Stimulated activated CD4-positive, alpha-beta T cell treated with anti-CD3 and anti-CD28 coated beads, Interleukin-4, amount 100 ng/mL, for 24 hours (primary cell): ENCODE measurements around the gene DYRK1A.

ENCODE experiments used
- DNase-seq: peaks from one replicate; pipeline ENCODE4 v3.0.0-alpha.2; 2020

Gene DYRK1A

DNA sequence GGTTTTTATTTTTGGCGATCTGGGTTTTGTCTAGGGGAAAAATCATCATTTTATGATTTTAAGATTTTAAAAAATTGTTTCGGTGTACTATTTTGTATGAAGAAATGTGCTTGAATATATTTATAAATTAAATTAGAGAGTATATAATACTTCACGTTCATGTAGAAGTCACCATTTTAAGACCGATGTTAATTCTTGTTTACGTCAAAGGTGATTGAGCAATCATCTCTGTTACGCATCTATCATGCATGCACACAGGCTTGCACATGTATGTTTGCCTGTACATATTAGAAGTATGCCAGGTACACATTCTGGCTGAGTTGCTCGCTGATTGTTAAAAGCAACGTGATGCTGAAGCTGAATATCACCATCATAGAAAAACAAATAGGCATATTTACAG lies 54.7 kb downstream of the DYRK1A start:
- no peak for DNase-seq

DNA sequence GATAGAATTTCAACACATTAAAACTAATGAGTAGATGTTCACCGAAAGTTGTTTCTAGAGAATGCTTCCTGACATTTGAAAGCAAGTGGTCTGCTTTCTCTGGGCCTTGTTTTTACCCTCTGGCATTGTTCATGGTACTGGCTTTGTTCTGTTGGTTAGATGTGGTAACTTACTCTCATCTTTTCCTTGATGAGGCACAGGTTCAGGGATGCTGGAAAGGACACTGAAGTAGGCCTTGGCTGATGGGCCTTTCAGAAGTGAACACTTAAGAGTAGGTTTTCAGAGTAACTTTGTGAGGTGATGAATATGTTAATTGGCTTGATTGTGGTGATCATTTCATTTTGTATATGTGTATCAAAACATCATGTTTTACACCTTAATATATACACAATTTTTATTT lies 55.8 kb downstream of the DYRK1A start:
- DNase-seq: no peak

DNA sequence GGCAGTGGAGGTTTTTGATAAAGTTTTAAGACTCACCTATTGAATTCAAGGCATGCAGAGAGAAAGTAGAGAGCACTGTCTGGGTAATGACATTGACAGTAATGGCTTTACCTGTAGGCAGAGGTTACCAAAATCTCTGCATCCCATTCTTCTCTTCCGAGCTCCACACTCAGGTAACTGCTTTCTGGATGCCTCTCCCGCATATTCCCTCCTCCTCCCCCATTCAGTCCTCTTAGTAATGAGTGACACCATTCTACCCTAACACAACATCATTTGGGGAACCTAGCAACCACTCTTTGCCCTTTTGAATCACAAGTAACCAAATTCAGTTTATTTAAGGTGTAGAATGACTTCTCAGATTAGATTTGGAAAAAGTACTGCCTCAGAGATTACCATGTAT lies 56.5 kb downstream of the DYRK1A start:
- no peak for DNase-seq

DNA sequence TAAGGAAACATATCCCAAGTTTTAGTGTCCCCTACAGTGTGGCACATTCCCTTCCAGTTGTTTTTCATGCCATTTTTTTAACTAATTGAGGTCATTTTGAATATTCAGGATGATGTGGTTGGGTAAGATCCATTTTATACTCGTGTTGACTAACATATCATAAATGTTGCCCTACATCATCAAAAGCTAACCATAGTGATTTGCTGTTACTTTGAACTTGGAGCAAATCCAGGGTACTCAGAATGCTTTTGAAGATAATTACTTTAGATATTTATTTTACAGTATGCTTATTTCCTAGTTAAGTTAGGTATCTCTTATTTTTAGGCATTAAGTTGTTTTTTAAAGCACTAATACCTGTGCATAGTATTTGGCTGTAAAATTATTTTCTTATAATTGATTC lies 57.8 kb downstream of the DYRK1A start:
- no peak for DNase-seq

DNA sequence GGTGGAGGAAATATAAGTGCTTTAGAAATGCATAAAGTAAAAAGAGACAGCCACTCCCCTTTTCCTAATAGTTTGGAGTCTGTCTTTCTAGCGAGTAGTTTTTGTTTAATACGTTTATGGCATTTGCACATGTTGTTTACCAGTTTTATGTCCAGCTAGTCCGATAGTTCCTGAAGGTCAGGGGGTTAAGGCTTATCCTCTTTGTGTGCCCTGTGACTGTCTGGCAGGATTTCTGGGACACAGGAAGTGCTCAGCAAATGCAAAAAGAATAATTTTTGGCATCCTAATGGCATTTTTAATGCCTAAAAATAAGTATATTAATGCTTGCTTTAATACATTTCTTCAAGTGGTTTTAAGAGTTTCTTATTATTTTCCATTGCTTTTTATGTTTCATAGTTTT lies 58.4 kb downstream of the DYRK1A start:
- no peak for DNase-seq

DNA sequence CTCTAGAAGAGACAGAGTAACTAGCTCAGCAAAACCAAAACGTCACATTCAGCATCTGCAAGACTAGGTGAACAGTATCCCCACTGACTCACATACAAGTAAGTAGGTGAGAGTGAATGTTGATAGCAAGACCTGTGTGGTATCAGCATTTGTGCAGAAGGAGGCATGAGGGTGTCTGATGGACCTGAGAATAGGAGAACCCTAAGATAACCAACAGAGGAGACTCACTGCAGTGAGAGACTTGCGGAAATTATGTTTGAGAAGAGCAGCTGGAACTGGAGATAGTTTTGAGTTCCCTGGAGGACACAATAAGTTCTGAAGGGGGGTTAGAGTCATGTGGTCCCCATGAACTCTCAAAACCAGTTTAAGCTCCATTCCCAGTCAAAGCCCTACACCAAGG lies 59.1 kb downstream of the DYRK1A start:
- DNase-seq: no peak

DNA sequence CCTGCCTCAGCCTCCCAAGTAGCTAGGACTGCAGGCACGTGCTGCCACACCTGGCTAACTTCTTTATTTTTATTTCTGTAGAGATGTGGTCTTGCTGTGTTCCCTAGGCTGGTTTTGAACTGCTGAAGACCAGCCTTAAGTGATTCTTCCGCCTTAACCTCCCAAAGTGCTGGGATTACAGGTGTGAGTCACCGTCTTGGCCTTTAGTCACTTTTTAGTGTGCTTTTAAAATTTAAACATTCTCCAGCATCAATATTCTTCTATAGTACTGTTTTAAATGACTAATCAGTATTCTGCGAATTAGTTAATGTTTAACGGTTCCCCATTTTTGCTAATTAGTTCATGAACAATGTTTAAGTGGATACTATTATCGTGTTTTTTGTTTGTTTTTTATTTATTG lies 60.6 kb downstream of the DYRK1A start:
- DNase-seq: no peak

DNA sequence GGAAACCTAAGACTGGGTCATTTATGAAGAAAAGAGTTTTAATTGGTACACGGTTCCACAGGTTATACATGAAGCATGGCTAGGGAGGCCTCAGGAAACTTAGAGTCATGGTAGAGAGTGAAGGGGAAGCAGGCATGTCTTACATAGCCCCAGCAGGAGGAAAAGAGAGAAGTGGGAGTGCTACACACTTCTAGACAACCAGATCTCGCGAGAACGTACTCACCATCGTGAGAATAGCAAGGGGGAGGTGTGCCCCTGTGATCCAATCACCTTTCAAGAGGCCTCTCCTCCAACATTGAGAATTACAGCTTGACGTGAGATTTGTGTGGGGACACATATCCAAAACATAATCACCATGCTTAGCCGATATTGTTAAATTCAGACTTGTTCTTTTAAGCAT lies 62.8 kb downstream of the DYRK1A start:
- no peak for DNase-seq

DNA sequence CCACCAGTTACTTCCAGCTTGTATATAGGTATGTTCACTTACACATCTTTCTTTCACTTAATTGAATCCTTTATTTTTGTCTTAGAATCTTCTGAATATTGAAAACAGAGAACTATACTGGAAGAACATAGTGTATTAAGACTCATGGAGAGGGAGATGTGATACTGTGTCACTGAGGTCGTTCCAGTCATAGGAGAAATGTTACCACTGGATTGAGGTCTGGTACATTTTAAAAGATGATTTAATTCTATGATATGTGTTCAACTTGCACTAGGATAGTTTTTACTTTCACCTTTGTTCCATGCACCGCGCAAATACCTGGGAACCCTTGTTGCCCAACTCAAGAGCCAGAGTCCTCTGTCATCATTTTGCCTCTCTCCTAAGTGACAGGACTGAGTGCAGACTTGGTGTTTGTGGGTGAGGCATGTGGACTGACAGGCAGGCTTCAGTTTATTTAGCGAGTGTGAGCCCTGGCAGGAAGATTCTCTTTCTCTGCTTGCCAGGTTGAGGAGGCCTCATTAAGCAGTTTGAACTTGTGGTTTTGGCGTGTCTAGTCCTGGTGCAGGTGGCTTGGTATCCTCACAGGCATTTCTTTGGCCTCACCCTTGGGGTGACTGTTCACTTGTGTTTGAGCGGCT lies 63.7 kb downstream of the DYRK1A start:
- no peak for DNase-seq

DNA sequence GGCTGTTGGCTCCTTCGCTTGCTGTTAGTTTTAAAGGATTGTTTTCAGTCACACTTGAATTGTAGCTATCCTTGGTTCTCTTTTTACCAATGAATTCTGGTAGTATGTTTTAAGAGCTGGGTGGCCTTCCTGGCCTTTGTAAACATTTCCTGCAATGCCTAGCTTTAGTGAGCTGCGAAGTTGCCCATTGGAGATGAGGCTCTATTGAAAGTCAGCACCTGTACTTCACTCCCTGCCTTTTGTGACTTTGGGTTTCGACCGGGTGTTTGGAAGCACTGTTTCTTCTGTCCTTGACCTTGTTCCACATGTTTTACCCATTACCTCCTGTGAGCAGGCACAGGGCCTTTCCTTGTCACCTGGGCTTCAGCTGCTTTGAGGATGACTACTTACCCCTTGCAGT lies 64.7 kb downstream of the DYRK1A start:
- DNase-seq: no peak

DNA sequence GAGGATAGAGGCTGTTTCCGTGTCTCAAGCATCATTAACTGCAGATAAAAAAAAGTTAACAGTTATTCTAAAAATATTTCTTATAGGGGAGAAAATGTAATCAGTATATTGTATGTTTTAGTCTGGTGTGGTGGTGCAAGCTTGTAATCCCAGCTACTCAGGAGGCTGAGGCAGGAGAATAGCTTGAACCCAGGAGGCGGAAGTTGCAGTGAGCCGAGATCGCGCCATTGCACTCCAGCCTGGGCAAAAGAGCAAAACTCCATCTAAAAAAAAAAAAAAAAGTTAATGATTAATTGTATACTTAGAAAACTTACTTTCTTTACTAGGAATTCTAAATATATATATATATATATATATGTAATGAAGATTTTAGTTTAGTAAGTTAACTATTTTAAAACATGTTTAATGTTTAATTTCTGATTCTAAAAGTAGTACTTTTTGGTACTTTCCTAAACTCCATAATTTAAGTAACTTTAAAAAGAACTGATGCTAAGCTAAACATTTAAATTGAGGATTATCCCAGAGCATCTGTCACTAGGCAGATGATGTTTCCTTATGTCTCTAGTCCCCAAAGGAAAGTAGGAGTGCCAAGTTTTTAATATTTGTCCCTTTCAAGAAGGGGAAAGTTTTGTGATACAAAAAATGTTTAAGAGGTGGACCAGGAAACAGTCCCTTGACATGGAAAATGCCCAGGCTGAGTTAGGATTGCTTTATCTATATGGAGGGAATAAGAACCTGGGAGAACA lies 66.3 kb downstream of the DYRK1A start:
- no peak for DNase-seq

DNA sequence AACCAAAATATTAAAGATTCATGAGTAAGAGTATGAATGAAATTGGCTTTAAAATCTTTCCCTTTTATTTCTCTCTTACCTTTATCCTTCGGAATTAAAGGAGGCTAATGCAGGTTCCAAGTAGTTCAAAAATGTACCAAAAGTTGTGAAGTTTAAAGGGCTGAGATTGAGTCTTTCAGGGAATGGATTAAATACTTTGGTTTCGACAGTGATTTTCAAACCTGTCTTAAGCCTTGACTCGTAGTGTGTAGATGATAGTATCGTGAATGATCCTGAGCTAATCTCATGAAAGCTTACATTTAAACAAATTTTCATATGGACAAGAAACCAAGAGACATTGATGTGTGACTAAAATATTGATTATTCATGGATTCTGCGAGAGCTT lies 66.9 kb downstream of the DYRK1A start:
- no peak for DNase-seq

DNA sequence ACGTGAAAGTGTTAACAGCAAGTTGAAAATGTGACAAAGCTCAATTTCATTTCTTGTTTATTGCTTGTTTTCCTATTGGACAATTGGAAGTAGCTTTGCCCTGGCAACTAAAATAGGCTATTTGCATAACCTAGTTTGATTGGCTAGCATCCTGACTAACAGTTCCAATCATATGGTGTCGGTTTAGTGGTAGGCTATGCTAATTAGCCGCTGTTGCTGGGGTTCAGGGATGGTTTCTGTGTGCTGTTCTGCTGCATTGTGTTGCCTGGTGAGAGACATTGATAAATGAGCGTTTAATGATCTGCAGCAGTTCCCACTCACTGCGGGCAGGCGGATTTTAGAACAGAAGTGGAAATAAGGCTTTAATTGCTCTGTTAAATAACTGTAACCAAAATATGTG lies 68.5 kb downstream of the DYRK1A start:
- peak; percentile 42 for DNase-seq

DNA sequence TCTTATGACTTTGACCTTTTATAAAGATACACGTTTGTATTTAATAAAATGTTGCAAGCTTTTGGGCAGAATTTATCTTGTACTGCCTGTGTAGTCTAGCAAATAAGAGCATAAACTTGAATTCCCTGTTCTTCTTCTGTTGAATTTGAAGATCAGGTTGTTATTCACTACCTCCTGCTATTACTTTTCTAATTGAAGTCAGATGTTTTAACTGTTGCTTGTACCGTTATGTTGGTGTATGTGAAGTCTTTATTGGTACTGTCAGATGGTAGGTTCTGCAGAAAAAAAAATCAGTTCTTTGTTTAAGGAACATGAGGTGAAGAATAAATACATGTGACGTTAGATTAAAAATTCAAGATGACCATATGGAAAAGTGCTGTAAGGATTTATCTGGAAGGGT lies 69.1 kb downstream of the DYRK1A start:
- no peak for DNase-seq

DNA sequence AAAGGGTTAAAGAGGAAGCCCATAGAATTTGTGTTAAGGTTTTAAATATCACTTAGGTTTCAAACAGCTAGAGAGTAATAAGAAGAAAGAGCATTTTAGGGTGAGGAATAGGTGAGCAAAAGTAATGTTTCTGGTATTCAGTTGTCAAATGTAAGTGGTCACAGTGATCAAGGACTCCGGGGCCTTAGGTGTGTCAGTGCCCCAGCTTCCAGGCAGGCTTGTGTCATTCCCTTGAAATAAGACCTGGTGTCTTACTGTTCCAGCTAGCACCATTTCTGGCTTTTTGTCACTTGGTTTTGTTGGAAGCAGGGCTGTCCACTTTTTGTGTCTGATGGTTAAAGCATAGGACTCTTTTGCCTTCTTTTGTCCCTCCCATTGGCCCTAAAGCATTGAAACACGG lies 69.6 kb downstream of the DYRK1A start:
- no peak for DNase-seq

DNA sequence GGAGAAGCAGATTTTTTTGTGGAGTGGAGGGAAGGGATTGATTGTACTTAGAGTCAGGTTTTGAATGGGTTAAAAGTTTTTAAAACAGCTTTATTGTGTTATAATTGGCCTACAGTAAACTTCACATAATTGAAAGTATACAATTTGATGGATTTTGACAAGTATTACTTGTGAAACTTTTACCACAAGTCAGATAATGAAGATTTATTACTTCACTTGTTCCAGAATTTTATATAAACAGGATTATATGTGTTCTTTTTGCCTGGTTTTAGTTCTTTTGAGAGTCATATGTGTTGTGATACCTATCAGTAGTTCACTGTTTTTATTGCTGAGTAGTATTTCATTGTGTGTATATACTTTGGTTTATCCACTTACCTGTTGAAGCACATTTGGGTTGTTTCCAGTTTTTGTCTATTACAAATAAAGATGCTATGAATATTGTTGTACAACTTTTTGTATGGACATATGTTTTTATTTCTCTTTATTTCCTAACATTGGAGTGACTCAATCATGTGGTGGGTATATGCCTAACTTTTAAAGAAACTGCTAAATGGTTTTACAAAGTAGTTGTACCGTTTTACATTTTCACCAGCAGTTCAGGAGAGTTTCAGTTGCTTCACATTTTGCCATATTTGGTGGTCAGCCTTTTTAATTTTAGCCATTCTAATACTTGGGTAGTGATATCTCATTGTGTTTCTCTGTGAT lies 71.0 kb downstream of the DYRK1A start:
- no peak for DNase-seq

DNA sequence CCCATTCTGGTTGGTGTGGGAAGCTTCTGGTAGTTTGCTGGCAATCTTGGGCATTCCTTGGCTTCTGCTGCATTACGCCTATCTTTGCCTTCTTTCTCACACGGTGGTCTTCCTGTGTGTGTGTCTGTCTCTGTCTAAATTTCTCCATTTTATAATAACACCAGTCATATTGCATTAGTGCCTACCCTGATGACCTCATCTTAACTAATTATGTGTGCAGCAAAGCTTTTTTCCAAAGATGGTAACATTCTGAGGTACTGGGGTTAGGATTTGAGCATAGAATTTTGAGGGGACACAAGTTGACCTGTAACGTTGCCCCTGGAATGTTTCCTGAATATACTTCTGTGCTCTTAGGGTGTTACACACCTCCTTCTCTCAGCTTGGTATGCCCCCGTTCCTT lies 77.1 kb downstream of the DYRK1A start:
- no peak for DNase-seq

DNA sequence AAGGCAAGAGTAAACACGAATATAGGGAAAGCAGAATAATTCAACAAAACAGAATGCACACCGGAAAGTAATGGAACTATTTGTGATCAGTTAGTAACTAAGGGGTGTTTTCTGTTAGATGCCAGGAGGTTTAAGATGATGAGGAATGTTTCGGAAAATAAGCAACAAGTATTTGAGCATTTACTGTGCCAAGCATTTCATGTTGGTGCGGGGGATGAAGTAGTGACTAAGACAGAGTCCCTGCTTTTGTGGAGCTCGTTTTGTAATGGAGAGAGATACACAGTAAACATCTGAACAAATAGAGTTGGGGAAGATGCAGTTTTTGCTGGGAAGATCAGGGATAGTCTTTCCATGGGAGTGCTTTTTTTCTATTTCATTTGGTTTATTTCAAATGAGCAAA lies 78.7 kb downstream of the DYRK1A start:
- no peak for DNase-seq

DNA sequence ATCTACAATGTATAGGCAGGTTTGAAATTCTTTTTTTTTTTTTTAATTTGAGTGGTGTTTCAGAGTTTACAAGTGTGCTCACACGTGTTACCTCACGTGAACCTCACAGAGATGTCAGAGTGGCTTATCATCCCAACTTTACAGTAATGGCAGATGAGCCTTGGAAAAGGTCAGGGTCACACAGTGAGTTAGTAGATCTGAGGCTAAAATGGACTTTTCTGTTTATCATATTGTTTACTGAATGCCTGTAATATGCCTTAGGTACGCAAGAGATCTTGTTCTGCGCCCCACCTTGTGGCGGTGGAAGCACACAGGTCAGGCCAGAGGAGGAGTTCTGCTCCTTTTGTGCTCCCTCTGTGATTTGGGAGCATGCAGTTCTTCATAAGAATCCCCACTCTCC lies 80.0 kb downstream of the DYRK1A start:
- DNase-seq: no peak

DNA sequence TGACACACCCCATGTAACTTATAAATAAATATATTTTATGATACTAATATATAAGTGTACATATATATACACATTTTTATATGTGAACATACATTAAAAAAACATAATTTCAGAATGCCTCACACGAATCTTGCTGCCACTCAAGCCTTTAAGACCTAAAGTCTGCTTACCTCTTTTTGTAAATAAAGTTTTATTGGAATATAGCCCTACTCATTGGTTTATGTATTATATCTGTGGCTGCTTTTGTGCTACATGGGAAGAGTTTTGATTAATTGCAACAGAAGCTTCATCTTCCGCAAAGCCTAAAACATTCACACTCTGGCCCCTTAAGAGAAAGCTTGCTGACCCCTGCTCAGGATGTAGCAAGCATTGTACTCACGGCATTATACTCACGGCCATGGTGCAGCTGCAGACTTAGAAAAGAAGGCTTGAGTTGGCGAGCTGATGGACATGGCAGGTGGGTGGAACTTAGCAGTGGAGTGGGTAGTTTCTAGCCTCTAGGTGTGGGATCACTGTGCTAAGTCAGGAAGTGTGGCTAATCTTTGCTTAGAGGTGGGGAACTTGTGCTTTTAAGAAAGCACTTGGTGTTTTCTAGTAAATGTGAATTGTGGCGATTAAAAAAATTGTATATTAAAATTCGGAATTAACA lies 80.8 kb downstream of the DYRK1A start:
- DNase-seq: no peak

DNA sequence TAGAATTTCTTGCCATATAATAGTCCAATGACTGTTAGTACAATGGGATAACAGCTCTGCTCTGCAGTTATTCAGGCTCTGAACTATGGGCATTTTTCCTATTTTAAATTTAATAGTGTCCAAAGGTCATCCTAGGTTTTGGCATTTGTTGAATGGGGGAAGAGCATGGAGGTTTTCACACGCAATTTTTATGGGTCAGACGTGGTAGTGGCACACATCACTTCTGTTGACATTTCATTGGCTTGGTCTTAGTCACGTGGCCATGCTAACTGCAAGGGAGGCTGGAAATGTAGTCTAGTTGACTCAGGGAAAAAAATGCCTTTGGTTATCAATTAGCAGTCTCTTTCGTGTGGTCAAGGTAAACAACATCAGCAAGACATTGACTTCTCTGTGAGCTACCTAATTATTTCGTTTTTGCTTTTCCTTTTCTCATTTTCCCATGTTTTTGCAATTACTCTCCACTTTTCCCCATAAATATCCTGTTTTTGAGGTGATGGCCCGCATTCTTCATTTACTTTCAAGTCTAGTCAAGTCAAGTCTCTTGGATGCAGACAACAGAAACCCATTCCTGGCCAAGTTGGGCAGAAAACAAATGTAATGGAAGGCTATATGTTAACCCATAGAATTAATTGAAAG lies 82.8 kb downstream of the DYRK1A start:
- DNase-seq: no peak

DNA sequence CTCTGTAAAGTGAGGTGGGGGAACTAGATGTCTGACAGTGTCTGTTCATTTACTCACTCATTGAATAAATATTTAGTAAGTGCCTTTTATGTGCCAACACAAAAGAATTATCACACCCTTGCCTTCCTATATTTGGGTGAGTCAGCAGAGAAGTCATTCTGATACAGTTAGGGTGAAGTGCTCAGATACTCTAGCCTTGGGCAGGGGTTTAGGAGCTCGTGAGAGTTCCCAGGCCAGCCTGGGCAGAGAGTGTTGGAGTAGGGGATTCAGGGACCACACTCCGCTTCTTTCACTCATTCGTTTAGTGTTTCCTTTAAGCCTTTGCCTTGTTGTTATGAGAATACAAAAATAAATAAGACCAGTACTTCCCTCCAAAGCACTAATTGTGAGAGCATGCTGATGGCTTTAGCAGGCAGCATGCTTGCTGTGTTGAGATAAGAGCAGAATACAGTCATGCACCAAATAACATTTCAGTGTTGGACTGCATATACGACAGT lies 83.9 kb downstream of the DYRK1A start:
- no peak for DNase-seq

DNA sequence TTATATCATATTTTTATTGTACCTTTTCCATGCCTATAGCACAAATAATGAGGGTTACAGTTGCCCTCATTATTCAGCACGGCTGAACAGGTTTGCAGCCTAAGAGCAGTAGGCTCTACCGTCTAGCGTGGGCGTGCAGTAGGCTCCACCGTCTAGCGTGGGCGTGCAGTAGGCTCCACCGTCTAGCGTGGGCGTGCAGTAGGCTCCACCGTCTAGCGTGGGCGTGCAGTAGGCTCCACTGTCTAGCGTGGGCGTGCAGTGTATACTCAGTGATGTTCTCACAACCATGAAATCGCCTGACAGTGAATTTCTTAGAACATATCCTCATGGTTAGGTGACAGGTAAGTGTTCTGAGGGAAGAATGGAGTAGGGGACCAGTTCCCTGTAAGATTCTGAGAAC lies 84.9 kb downstream of the DYRK1A start:
- no peak for DNase-seq
